Muscle layer of duodenum (tissue), 2 donors: ENCODE results near the gene GPR132.
"Not testable (repeated sequence)": the region's sequence is repeated elsewhere in the genome, so short reads cannot be mapped to it uniquely, and the experiment has no call there.

Experiments
- H3K27ac ChIP-seq: one replicate; pipeline ENCODE4 v1.7.0; 2013; ENCODE audit warnings: mild to moderate bottlenecking, low read length
- H3K27me3 ChIP-seq: one replicate; pipeline ENCODE4 v1.7.0; 2013; ENCODE audit warnings: low read depth, mild to moderate bottlenecking, control low read depth, low read length
- H3K36me3 ChIP-seq, 2 donors: one replicate each; pipeline ENCODE4 v1.7.0; 2013; ENCODE audit warnings: low read length in 2 of 2, control low read depth in 1 of 2, mild to moderate bottlenecking in 1 of 2; ENCODE audit not compliant: insufficient read depth in 2 of 2, control insufficient read depth in 1 of 2
- H3K4me1 ChIP-seq, 2 donors: one replicate each; pipeline ENCODE4 v1.7.0; 2013; ENCODE audit warnings: low read length in 2 of 2, mild to moderate bottlenecking in 2 of 2, control low read depth in 1 of 2, moderate library complexity in 1 of 2; ENCODE audit not compliant: insufficient read depth in 2 of 2, control insufficient read depth in 1 of 2
- H3K4me3 ChIP-seq, 2 donors: one replicate each; pipeline ENCODE4 v1.7.0; 2013; ENCODE audit warnings: low read length in 2 of 2, low read depth in 1 of 2, mild to moderate bottlenecking in 1 of 2
- H3K9me3 ChIP-seq, 2 donors: one replicate each; pipeline ENCODE4 v1.7.0; 2013; ENCODE audit warnings: low read length in 2 of 2, control low read depth in 1 of 2, mild to moderate bottlenecking in 1 of 2; ENCODE audit not compliant: control insufficient read depth in 1 of 2
- donor health status: healthy.

The GPR132 gene

DNA sequence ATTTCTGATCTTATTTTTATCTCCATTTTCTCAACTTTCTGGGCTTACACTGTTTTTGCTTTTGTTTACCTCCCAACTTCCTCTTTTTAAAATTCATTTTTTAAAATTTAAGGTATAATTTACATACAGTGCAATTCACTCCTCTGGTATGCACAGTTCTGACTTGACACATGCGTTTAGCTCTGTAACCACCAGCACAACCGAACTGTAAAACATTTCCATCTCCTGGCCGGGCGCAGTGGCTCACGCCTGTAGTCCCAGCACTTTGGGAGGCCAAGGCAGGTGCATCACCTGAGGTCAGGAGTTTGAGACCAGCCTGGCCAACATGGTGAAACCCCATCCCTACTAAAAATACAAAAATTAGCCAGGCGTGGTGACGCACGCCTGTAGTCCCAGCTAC is 16.2 kb upstream of the GPR132 start:
- H3K4me3 ChIP-seq, H3K9me3 ChIP-seq, H3K27ac ChIP-seq, H3K36me3 ChIP-seq, H3K27me3 ChIP-seq: not testable (repeated sequence)
- peaks cover 0 to 12% of the 10 kb centered on the region in 2 donors for H3K4me1 ChIP-seq

DNA sequence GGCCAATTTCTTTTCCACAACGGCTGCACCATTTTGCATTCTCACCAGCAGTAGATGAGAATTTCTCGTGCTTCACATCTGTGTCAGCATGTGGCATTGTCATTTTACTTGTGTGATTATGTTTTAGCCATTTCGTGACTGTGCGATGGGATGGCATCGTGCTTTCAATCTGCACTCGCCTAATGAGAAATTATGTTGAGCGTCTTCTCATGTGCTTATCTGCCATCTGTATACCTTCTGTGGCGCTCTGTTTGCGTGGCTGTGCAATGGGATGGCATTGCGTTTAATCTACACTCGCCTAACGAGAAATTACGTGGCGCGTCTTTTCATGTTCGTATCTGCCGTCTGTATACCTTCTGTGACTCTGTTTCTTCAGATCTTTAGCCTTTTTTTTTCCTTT is 14.9 kb upstream of the GPR132 start:
- Histone ChIP-seq H3K4me3 (no peak overlapping the region), H3K9me3 (no peaks in the 10 kb centered on the region), H3K36me3 (no peaks in the 10 kb centered on the region), H3K27ac (no peak overlapping the region), H3K27me3 (peaks cover 5% of the 10 kb centered on the region), H3K4me1 (peaks cover 0 to 16% of the 10 kb centered on the region in 2 donors)

DNA sequence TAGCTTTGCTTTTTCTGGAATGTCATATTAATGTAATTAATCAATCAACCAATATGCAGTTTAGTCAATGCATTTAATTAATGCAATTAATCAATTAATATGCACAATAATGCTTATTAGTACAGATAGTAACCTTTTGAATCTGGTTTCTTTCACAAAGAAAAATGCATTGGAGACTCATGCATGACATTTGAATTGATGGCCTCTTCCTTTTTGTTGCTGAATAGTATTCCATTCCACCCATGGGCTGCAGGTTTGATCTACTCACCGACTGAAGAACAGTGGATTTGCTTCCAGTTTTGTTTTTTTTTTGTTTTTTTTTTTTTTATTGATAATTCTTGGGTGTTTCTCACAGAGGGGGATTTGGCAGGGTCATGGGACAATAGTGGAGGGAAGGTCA is 13.1 kb upstream of the GPR132 start:
- Histone ChIP-seq H3K27ac (no peak overlapping the region), H3K4me3 (no peak overlapping the region), H3K4me1 (peaks cover 0 to 16% of the 10 kb centered on the region in 2 donors), H3K9me3 (no peaks in the 10 kb centered on the region), H3K27me3 (peaks cover 5% of the 10 kb centered on the region), H3K36me3 (no peaks in the 10 kb centered on the region)

DNA sequence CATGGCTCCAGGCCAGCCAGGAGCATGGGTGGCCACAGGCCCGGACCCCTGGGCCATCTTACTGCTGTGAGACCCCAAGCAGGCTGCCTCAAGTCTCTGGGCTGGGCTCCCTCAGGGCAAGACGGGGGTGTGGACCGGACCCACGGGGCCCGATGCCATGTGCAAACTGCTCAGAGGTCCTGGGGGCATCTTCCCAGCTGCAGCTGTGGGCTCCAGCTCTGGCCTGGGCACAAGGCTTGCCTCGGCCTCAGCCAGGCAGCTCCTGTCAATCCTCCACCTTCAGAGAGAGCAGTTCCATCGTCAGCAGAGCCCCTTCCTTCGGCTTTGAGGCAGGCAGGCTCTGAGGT is 12.4 kb upstream of the GPR132 start:
- H3K4me1 ChIP-seq = peaks cover 0 to 16% of the 10 kb centered on the region in 2 donors
- H3K27ac ChIP-seq = no peak overlapping the region
- H3K4me3 ChIP-seq = no peak overlapping the region
- no peaks in the 10 kb centered on the region for H3K36me3 ChIP-seq
- no peaks in the 10 kb centered on the region for H3K9me3 ChIP-seq
- H3K27me3 ChIP-seq = peaks cover 5% of the 10 kb centered on the region

DNA sequence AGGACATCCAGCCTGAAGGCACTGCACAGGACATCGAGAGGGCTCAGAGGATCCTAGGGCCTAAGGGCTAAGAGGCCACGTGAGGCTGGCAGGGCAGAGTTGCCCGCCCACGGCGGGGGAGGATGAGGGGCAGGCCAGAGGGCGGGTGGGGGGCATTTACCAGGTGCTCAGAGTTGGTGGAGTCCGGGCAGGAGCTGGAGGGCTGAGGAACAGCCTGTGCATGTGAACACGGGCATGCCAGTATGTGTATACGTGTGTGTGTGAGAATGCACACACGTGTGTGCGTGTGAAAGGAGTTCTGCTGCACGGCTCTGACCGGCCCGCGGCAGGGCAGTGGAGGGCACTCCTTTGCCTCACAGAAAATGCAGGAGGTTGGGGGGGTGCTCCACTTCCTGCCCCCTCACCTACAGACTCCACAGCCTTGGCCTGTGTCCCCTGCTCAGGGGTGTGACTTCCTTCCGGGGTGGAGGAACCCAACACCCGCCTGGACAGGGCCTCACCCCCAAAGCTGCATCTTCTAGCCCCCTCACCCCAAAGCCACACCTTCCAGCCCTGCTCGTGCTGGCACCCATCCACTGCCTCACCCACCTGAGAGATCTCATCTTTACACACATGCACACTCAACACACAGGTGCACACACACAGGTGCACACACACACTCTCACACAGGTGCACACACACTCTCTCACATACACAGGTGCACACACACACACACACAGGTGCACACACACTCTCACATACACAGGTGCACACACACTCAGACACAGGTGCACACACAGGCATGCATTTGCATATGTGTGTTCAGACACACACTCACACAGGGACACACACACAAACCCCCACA is 11.8 kb upstream of the GPR132 start:
- Histone ChIP-seq H3K4me1 (peaks cover 0 to 16% of the 10 kb centered on the region in 2 donors), H3K9me3 (no peaks in the 10 kb centered on the region), H3K27me3 (peaks cover 5% of the 10 kb centered on the region), H3K4me3 (no peak overlapping the region), H3K27ac (no peak overlapping the region), H3K36me3 (no peaks in the 10 kb centered on the region)

DNA sequence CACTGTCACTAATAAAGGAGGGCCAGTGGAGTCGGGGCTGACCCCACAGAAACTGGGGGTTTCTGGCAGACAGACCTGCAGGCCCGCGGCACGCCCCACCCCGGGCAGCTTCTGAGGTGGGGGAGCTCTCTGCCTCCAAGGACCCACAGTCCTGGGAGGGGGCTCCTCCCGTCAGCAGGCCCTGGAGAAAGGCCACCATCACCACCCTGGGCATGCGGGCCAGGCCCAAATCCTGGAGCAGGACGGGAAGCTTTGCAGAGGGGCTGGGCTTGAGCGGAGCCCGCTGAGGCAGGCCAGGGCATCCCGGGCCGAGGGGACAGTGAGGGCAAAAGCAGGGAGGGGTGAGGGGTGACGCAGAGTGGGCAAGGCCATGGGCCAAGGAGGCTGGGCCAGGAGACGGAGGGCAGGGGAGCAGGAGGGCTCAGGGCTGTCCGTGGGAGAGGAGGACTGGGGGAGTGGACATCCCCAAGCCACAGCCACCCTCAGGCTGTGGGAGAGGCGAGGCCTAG is 11.1 kb upstream of the GPR132 start:
- H3K4me3 ChIP-seq = no peak overlapping the region

DNA sequence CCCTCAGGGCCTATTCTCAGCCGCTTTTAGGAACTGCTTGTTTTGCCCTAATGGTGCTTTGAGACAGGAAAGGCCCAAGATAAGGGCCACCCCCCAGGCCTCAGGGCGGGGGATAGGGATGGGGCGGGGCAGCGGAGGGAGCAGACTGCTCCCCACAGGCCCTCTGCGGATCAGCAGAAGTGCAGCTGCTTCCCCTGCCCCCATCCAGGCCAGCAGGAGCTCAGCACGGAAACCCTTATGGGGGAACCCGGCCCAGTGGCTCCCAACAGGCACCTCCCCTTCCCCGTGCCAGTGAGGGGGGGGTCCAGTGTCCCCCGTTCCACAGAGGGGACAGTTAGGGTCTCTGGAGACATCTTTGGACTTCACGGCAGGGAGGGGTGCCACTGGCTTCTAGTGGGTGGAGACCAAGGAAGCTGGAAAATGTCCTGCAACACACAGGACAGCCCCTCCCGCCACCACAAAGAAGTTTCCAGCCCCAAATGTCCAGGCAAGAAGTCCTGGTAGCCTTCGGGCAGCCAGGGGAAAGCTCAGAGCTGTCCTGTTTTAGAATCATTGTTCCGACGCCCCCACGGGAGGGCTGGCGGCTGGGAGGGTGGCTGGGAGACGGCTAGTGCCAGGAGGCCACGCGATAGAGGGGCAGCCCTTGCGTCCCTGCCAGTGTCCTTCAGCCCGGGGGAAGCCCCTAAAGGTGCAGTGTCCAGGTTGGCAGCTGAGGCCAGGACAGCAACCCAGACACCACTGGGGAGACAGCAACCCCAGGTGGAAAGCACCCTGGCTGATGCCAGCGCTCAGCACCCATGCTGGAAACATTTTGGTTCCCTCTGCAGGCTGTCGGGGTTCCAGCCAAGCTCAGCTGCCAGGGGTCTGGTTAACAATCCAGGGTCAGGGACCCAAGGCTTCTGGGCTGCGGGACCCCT is 10.4 kb upstream of the GPR132 start:
- Histone ChIP-seq H3K9me3 (no peaks in the 10 kb centered on the region), H3K4me1 (peaks cover 0 to 16% of the 10 kb centered on the region in 2 donors), H3K27me3 (peaks cover 5% of the 10 kb centered on the region), H3K27ac (no peak overlapping the region), H3K36me3 (no peaks in the 10 kb centered on the region), H3K4me3 (no peak overlapping the region)

More for the DNA sequence above, 11.1 kb upstream of the GPR132 start:
- H3K27ac ChIP-seq = no peak overlapping the region
- H3K27me3 ChIP-seq = peaks cover 5% of the 10 kb centered on the region
- H3K36me3 ChIP-seq = no peaks in the 10 kb centered on the region
- peaks cover 0 to 16% of the 10 kb centered on the region in 2 donors for H3K4me1 ChIP-seq
- no peaks in the 10 kb centered on the region for H3K9me3 ChIP-seq

DNA sequence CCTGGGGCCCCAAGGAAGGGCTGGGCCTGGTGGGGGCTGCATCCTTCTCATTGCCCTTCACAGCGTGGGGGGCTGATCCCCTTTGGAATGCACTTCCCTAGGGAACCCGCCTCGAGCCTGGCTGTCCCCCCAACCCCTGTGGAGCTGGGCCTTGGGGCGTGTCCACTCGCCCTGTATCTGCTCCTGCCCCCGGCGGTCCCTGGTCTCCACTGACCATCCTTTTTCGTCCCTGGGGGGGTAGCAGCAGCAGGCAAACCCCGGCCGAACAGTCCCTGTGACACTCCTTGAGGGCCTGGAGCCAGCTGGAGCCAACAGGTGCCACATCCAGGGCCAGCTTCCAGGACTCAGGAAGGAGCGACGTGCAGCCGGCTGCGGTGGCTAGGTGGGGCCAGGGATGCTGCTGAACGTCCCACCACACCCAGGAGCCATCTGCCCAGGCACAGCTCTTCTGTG is 9.4 kb upstream of the GPR132 start:
- Histone ChIP-seq H3K4me1 (peaks cover 0 to 16% of the 10 kb centered on the region in 2 donors), H3K27me3 (peaks cover 5% of the 10 kb centered on the region), H3K9me3 (no peaks in the 10 kb centered on the region), H3K4me3 (no peak overlapping the region), H3K27ac (no peak overlapping the region), H3K36me3 (no peaks in the 10 kb centered on the region)

DNA sequence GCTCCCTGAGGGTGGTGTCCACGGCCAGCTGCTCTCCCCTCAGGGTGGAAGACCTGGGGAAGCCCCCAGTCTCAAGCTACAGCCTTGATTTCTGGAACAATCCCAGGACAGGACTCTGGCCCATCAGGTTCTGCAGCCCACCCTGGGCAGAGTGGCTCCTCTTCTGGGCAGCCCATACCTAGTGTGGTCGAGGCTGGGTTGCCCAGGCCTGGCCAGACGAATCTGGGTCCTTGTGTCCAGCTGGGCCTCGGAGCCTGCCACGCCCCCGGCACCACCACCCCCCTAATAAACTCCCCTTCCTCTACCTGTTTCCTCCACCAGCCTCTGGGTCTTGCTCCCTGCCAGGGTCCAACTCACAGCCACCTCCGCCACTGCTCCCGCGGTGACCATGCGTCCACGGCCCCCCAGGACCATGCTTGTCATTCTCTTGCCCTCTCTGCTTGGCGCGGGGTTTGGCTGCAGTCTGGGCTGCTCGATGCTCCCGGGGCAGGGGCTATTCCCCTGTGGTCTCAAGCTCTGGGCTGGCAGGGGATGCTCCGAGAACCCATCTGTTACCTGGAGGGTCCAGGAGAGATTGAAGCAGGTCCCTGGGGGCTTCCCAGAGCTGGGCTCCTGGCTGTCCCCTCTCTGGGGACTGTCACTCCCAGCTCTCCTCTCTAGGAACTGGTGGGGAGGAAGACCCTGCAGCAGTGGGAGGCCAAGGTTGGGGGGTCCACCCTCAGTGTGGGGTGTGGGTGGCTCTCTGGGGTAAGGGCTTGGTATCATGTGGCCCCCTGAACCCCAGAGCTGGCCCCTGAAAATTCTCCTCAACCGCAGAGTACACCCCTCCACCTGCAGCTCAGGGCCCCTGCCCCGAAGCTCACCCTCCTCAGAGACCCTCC is 8.7 kb upstream of the GPR132 start:
- Histone ChIP-seq H3K27me3 (peaks cover 5% of the 10 kb centered on the region), H3K36me3 (no peaks in the 10 kb centered on the region), H3K4me3 (no peak overlapping the region), H3K27ac (no peak overlapping the region), H3K9me3 (no peaks in the 10 kb centered on the region), H3K4me1 (peaks cover 0 to 16% of the 10 kb centered on the region in 2 donors)

DNA sequence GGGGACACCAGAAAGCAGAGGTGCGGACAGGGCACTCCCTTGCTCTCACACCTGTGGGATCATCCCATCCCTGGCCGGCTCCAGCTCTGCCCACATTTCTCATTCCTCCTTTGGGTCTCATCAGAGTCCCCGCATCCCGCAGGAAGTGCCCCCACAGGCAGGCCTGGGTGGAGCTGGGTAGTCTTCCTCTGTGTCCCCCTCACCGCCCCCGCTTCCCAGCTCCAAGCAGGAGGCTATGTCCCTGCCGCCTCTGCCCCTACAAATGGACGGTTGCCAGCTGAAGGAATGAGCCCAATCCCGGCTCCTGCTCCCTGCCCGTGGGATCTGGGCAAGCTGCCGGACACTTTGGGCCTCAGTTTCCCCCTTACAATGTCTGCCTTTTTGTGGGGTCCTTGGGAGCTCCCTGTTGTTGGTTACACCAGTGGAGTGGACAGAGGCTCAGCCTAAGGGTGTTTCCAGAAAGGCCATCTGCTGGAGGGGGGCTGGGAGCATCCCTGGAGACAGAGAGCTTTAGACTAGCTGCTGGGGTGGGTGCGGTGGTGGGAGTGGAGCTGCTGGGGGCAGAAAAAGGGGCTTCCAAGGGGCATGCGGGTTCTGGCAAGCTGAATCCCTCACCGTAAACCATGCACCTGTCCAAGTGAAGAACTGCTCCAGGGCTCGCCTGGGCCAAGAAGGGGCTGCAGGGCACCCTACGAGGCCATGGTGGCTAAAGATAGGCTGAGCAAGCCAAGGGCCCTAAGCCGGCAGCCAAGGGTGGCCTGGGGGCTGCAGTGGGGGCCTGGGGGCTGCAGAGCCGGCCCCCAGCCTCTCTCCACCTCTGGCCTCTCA is 7.9 kb upstream of the GPR132 start:
- Histone ChIP-seq H3K27ac (no peak overlapping the region), H3K36me3 (no peaks in the 10 kb centered on the region), H3K9me3 (no peaks in the 10 kb centered on the region), H3K4me3 (no peak overlapping the region), H3K4me1 (peaks cover 0 to 16% of the 10 kb centered on the region in 2 donors), H3K27me3 (peaks cover 5% of the 10 kb centered on the region)
